A549 (cell line): ENCODE data around the gene SEC24B. TPM values are rescaled to one million over a fixed set of nuclear protein-coding genes. Genes with fewer than 3 reads are reported as not detected.

Experiments used
- ATAC-seq, 2 experiments: fragments of 200-7000 bp in 1 of 2; fragments of >200 bp in 1 of 2; cut with Nextera tagmentation in 1 of 2; cut with Tn5 transposase in 1 of 2; 3 replicates each; pipeline versions ENCODE4 v1.8.0 to v1.9.1; 2018 to 2020; ENCODE audit warnings: mild to moderate bottlenecking in 1 of 2, moderate library complexity in 1 of 2
- CTCF ChIA-PET: fragments of 300-600 bp; sonication (Branson Sonifier 250); formaldehyde crosslinking; extraction: SDS; loops from one replicate; lab custom pipeline; 2021; ENCODE audit warnings: antibody characterized with exemption, inconsistent platforms; lab: Yijun Ruan, JAX
- POLR2A ChIA-PET: fragments of 350-600 bp; formaldehyde crosslinking; extraction: SDS; loops from one replicate; lab custom pipeline; 2021; ENCODE audit warnings: antibody characterized with exemption, inconsistent platforms; lab: Yijun Ruan, JAX
- DNase-seq, 2 experiments: peaks; one replicate each; pipeline versions ENCODE4 v3.0.0 to v3.0.0-alpha.2; 2011 to 2016; ENCODE audit warnings: low read depth in 1 of 2, low spot score in 1 of 2
- FAIRE-seq: peaks from 2 replicates; lab custom pipeline; 2011; peaks lifted over from hg19 to GRCh38; lab: Jason Lieb, UNC
- H3K27ac ChIP-seq, 2 experiments: fragments of >200 bp; sonication (Bioruptor Twin); formaldehyde crosslinking; 3 replicates each; pipeline ENCODE4 v1.5.1; 2016 to 2017
- H3K4me1 ChIP-seq: fragments of >200 bp; sonication (Bioruptor Twin); formaldehyde crosslinking; 3 replicates; pipeline ENCODE4 v1.6.1; 2016
- H3K4me2 ChIP-seq: fragments of >200 bp; sonication (Bioruptor Twin); formaldehyde crosslinking; 3 replicates; pipeline ENCODE4 v1.6.1; 2016
- H3K4me3 ChIP-seq: fragments of >200 bp; sonication (Bioruptor Twin); formaldehyde crosslinking; 3 replicates; pipeline ENCODE4 v1.5.1; 2016
- H3K9me3 ChIP-seq: fragments of >200 bp; sonication (Bioruptor Twin); formaldehyde crosslinking; 3 replicates; pipeline ENCODE4 v1.6.1; 2016
- BHLHE40 ChIP-seq: IDR thresholded peaks from 2 replicates; pipeline ENCODE4 v1.6.1; 2012; ENCODE audit warnings: low read depth, low read length, inconsistent platforms
- CBX2 ChIP-seq: fragments of 200-600 bp; sonication (generic); IDR thresholded peaks from 2 replicates; pipeline ENCODE4 v1.6.1; 2016; ENCODE audit warnings: low read depth, mild to moderate bottlenecking, borderline replicate concordance
- CHD4 ChIP-seq: fragments of 200-600 bp; sonication (generic); IDR thresholded peaks from 2 replicates; pipeline ENCODE4 v1.6.1; 2016; ENCODE audit warnings: antibody characterized with exemption, mild to moderate bottlenecking, borderline replicate concordance
- EHMT2 ChIP-seq: fragments of 200-600 bp; sonication (generic); IDR thresholded peaks from 2 replicates; pipeline ENCODE4 v1.6.1; 2016; ENCODE audit warnings: antibody characterized with exemption, low read depth, mild to moderate bottlenecking, moderate library complexity
- FOSB ChIP-seq: fragments of 250-450 bp; sonication (Bioruptor Pico); IDR thresholded peaks from 2 replicates; pipeline ENCODE4 v1.5.0; 2020; ENCODE audit warnings: mild to moderate bottlenecking, moderate library complexity
- FOSL2 ChIP-seq, 2 experiments: fragments of 450-650 bp in 1 of 2; fragments of >200 bp in 1 of 2; sonication (Bioruptor Twin) in 1 of 2; formaldehyde crosslinking; IDR thresholded peaks; 2 replicates each; pipeline versions ENCODE4 v1.5.0 to v1.6.1; 2016 to 2020; ENCODE audit warnings: mild to moderate bottlenecking in 1 of 2, moderate library complexity in 1 of 2
- FOXS1 ChIP-seq: fragments of 250-450 bp; sonication (Bioruptor Pico); IDR thresholded peaks from 2 replicates; pipeline ENCODE4 v1.5.0; 2020; ENCODE audit warnings: mild to moderate bottlenecking, moderate library complexity
- GATA3 ChIP-seq: IDR thresholded peaks from 2 replicates; pipeline ENCODE4 v1.6.1; 2012; ENCODE audit warnings: borderline replicate concordance
- HOXA7 ChIP-seq: fragments of 250-450 bp; sonication (Bioruptor Pico); IDR thresholded peaks from 2 replicates; pipeline ENCODE4 v1.5.0; 2020; ENCODE audit warnings: mild to moderate bottlenecking, moderate library complexity
- JUN ChIP-seq, 2 experiments: fragments of >200 bp; sonication (Bioruptor Twin); formaldehyde crosslinking; IDR thresholded peaks; 2 replicates in 1 of 2; 3 replicates in 1 of 2; pipeline ENCODE4 v1.6.1; 2016 to 2017
- KDM5A ChIP-seq: fragments of 200-600 bp; sonication (generic); IDR thresholded peaks from 2 replicates; pipeline ENCODE4 v1.6.1; 2016; ENCODE audit warnings: antibody characterized with exemption, mild to moderate bottlenecking
- MAZ ChIP-seq: fragments of 150-350 bp; IDR thresholded peaks from 2 replicates; pipeline ENCODE4 v1.6.1; 2014; ENCODE audit warnings: antibody characterized with exemption, low read depth, low read length, borderline replicate concordance
- NR3C1 ChIP-seq: fragments of >200 bp; sonication (Bioruptor Twin); formaldehyde crosslinking; IDR thresholded peaks from 3 replicates; pipeline ENCODE4 v1.6.1; 2017
- PBX3 ChIP-seq: IDR thresholded peaks from 2 replicates; pipeline ENCODE4 v1.6.1; 2012
- PHF8 ChIP-seq: fragments of 200-600 bp; sonication (generic); IDR thresholded peaks from 2 replicates; pipeline ENCODE4 v1.6.1; 2016; ENCODE audit warnings: low read depth, mild to moderate bottlenecking, antibody characterized with exemption, moderate library complexity, borderline replicate concordance
- POLR2A ChIP-seq: IDR thresholded peaks from 2 replicates; pipeline ENCODE4 v1.6.1; 2012; ENCODE audit warnings: mild to moderate bottlenecking, low read length
- RARB ChIP-seq: fragments of 250-450 bp; sonication (Bioruptor Pico); IDR thresholded peaks from 2 replicates; pipeline ENCODE4 v1.8.0; 2021; ENCODE audit warnings: mild to moderate bottlenecking, moderate library complexity
- RCOR1 ChIP-seq: fragments of 150-350 bp; IDR thresholded peaks from 2 replicates; pipeline ENCODE4 v1.6.1; 2014; ENCODE audit warnings: antibody characterized with exemption, low read length, low read depth
- RFX5 ChIP-seq: fragments of 450-650 bp; IDR thresholded peaks from 2 replicates; pipeline ENCODE4 v1.7.1; 2014; ENCODE audit warnings: antibody characterized with exemption, mild to moderate bottlenecking, moderate library complexity
- RNF2 ChIP-seq: fragments of 200-600 bp; sonication (generic); IDR thresholded peaks from 2 replicates; pipeline ENCODE4 v1.6.1; 2016; ENCODE audit warnings: low read depth, mild to moderate bottlenecking, antibody characterized with exemption, moderate library complexity, borderline replicate concordance
- SMC3 ChIP-seq: fragments of >200 bp; sonication (Bioruptor Twin); formaldehyde crosslinking; IDR thresholded peaks from 3 replicates; pipeline ENCODE4 v1.6.1; 2018; ENCODE audit warnings: inconsistent platforms
- TP53 ChIP-seq: fragments of 250-450 bp; sonication (Bioruptor Pico); IDR thresholded peaks from 2 replicates; pipeline ENCODE4 v1.5.0; 2021; ENCODE audit warnings: mild to moderate bottlenecking, moderate library complexity
- ZNF302 ChIP-seq: fragments of 250-450 bp; sonication (Bioruptor Pico); IDR thresholded peaks from 2 replicates; pipeline ENCODE4 v1.9.0; 2021; ENCODE audit warnings: inconsistent platforms, mild to moderate bottlenecking, moderate library complexity
- ZSCAN20 ChIP-seq: fragments of 250-450 bp; sonication (Bioruptor Pico); IDR thresholded peaks from 2 replicates; pipeline ENCODE4 v1.8.0; 2022; ENCODE audit warnings: mild to moderate bottlenecking, moderate library complexity
- WGBS: methylation state at CpG from one replicate; pipeline ENCODE4 v1.1.6; 2017; ENCODE audit errors: missing lambda C conversion rate; 5-methylcytosine and 5-hydroxymethylcytosine counted together
- polyA plus RNA-seq, 4 experiments: library from polyadenylated mRNA; depleted of rRNA in 3 of 4; stranded (reverse); fragments of >200 nt; fragmentation: RNase III in 1 of 4; extraction: RNeasy Plus Mini Kit Qiagen cat#74134 plus additional on column Dnase treatment in 1 of 4; gene quantifications; 2 replicates in 3 of 4; 3 replicates in 1 of 4; pipeline ENCODE4 v1.2.3, GENCODE V29; 2011 to 2017
- TF ChIP-seq, protein P1 (sequence below): fragments of >200 bp; sonication (Bioruptor Twin); formaldehyde crosslinking; IDR thresholded peaks from 2 replicates; pipeline ENCODE4 v1.6.1; 2016
- TF ChIP-seq, protein P2 (sequence below): fragments of 200-600 bp; sonication (generic); IDR thresholded peaks from 2 replicates; pipeline ENCODE4 v1.6.1; 2016; ENCODE audit warnings: antibody characterized with exemption, mild to moderate bottlenecking, moderate library complexity
- TF ChIP-seq, protein P3 (sequence below): fragments of 150-350 bp; IDR thresholded peaks from 2 replicates; pipeline ENCODE4 v1.6.1; 2014; ENCODE audit warnings: low read depth, mild to moderate bottlenecking, low read length
- TF ChIP-seq, protein P4 (sequence below): fragments of 250-450 bp; sonication (Bioruptor Pico); IDR thresholded peaks from 2 replicates; pipeline ENCODE4 v1.5.0; 2020; ENCODE audit warnings: low read depth, mild to moderate bottlenecking, moderate library complexity
- TF ChIP-seq, protein P5 (sequence below): IDR thresholded peaks from 2 replicates; pipeline ENCODE4 v1.6.1; 2012; ENCODE audit warnings: low read depth, borderline replicate concordance

SEC24B gene
- polyA plus RNA-seq, 2 of the 4 experiments (the other 2 are of a cell fraction), result 13.8 to 40.0 TPM

- DNase-seq, result no peak
- TF ChIP-seq ZNF302, result no peak
- TF ChIP-seq, protein P1, sequence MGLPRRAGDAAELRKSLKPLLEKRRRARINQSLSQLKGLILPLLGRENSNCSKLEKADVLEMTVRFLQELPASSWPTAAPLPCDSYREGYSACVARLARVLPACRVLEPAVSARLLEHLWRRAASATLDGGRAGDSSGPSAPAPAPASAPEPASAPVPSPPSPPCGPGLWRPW, result no peak
- TF ChIP-seq KDM5A, result no peak
- TF ChIP-seq RCOR1, result no peak
- TF ChIP-seq, protein P2, sequence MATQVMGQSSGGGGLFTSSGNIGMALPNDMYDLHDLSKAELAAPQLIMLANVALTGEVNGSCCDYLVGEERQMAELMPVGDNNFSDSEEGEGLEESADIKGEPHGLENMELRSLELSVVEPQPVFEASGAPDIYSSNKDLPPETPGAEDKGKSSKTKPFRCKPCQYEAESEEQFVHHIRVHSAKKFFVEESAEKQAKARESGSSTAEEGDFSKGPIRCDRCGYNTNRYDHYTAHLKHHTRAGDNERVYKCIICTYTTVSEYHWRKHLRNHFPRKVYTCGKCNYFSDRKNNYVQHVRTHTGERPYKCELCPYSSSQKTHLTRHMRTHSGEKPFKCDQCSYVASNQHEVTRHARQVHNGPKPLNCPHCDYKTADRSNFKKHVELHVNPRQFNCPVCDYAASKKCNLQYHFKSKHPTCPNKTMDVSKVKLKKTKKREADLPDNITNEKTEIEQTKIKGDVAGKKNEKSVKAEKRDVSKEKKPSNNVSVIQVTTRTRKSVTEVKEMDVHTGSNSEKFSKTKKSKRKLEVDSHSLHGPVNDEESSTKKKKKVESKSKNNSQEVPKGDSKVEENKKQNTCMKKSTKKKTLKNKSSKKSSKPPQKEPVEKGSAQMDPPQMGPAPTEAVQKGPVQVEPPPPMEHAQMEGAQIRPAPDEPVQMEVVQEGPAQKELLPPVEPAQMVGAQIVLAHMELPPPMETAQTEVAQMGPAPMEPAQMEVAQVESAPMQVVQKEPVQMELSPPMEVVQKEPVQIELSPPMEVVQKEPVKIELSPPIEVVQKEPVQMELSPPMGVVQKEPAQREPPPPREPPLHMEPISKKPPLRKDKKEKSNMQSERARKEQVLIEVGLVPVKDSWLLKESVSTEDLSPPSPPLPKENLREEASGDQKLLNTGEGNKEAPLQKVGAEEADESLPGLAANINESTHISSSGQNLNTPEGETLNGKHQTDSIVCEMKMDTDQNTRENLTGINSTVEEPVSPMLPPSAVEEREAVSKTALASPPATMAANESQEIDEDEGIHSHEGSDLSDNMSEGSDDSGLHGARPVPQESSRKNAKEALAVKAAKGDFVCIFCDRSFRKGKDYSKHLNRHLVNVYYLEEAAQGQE, result no peak
- TF ChIP-seq JUN (IDR thresholded peaks at IDR 0.05), result no peak
- TF ChIP-seq HOXA7, result no peak
- TF ChIP-seq FOSB (CRISPR knock-in tag), result no peak
- TF ChIP-seq RARB (CRISPR knock-in tag), result no peak
- TF ChIP-seq, protein P3, sequence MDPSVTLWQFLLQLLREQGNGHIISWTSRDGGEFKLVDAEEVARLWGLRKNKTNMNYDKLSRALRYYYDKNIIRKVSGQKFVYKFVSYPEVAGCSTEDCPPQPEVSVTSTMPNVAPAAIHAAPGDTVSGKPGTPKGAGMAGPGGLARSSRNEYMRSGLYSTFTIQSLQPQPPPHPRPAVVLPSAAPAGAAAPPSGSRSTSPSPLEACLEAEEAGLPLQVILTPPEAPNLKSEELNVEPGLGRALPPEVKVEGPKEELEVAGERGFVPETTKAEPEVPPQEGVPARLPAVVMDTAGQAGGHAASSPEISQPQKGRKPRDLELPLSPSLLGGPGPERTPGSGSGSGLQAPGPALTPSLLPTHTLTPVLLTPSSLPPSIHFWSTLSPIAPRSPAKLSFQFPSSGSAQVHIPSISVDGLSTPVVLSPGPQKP, result no peak
- TF ChIP-seq EHMT2, result no peak
- TF ChIP-seq FOSL2 (IDR thresholded peaks at IDR 0.05), result no peak
- no peak for TF ChIP-seq FOSL2 (CRISPR knock-in tag; IDR thresholded peaks at IDR 0.05)
- no peak for TF ChIP-seq MAZ
- no peak for TF ChIP-seq CHD4
- no peak for TF ChIP-seq POLR2A
- TF ChIP-seq, protein P4, sequence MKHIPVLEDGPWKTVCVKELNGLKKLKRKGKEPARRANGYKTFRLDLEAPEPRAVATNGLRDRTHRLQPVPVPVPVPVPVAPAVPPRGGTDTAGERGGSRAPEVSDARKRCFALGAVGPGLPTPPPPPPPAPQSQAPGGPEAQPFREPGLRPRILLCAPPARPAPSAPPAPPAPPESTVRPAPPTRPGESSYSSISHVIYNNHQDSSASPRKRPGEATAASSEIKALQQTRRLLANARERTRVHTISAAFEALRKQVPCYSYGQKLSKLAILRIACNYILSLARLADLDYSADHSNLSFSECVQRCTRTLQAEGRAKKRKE, result no peak
- TF ChIP-seq FOXS1 (CRISPR knock-in tag), result no peak
- no peak for TF ChIP-seq SMC3
- ChIA-PET CTCF (no interaction called here), POLR2A (no interaction called here)
- Histone ChIP-seq H3K4me3 (no peak overlapping the region), H3K9me3 (no peaks in the 10 kb centered on the region), H3K27ac (no peak overlapping the region), H3K4me2 (no peak overlapping the region), H3K4me1 (no peaks in the 10 kb centered on the region)
- ATAC-seq, result no peak
- no peak for FAIRE-seq
- WGBS, result 93% methylated on average over 3 of the region's 3 CpGs
Measured at GRCh38 chr4:109571494-109571893, 137.9 kb downstream of the SEC24B start.

DNA sequence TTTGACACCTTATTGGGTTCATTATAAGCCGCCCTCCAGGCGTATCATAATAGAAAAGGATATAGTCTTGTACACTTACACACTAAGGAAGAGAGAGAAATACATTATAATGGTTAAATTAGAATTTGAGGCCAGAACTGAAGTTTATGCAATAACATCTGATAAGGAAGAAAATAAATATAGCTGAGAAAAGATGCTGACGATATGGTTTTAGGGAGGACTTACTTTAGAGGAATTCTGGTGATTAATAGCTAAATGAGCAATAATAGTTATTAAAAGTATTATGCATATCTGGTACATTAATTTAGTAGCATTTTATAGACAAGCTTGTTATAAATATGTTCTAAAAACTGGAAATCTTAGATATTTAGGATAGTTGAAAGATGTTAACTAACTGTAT lies 138.5 kb downstream of the SEC24B start:
- POLR2A ChIA-PET, result no interaction called here
- H3K4me3 ChIP-seq, result no peak overlapping the region
- H3K27ac ChIP-seq, result no peak overlapping the region
- no peak for ATAC-seq
- TF ChIP-seq, protein P4, result no peak
- TF ChIP-seq PBX3 (no peak), BHLHE40 (no peak), TP53 (no peak), CBX2 (no peak), RARB (CRISPR knock-in tag) (no peak), RNF2 (no peak), SMC3 (no peak), RFX5 (no peak), NR3C1 (no peak), ZSCAN20 (no peak), ZNF302 (no peak), PHF8 (no peak), GATA3 (no peak)
- TF ChIP-seq, protein P5, sequence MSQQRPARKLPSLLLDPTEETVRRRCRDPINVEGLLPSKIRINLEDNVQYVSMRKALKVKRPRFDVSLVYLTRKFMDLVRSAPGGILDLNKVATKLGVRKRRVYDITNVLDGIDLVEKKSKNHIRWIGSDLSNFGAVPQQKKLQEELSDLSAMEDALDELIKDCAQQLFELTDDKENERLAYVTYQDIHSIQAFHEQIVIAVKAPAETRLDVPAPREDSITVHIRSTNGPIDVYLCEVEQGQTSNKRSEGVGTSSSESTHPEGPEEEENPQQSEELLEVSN, result no peak
- TF ChIP-seq, protein P3, result no peak
- FAIRE-seq, result no peak
- no peak overlapping the region for H3K4me2 ChIP-seq
- 88% methylated on average over 3 of the region's 3 CpGs for WGBS
- DNase-seq, result no peak
- H3K9me3 ChIP-seq, result no peaks in the 10 kb centered on the region
- H3K4me1 ChIP-seq, result no peaks in the 10 kb centered on the region
- CTCF ChIA-PET, result no interaction called here
